ENCODE results near the gene EVX1. TPM values are rescaled to one million over a fixed set of nuclear protein-coding genes. Genes with fewer than 3 reads are reported as not detected.

Gene EVX1
- total RNA-seq, 1 experiment from 2014 or later: 0.33 TPM

- H3K9me3 ChIP-seq (ENCODE audit: low read length): no peaks in the 10 kb centered on the region
- peak overlapping the region; percentile 65 for H3K4me3 ChIP-seq (ENCODE audit: low read length)
- ChIA-PET POLR2A (ENCODE audit: unreplicated experiment) (no interaction called here), CTCF (interaction anchor here (0.9 to 1.0 kb wide), 2 partner anchors 395 kb away, joined by 6 to 7 read pairs; no protein-coding TSS in a partner anchor)
- peak; percentile 65 for DNase-seq
- TF ChIP-seq CTCF (conservative IDR thresholded peaks at IDR 0.05; ENCODE audit: low read depth, low read length): peak; percentile 83
- no peak for TF ChIP-seq EZH2phosphoT487 (IDR thresholded peaks at IDR 0.05; ENCODE audit: borderline replicate concordance, low read length)
- no peak for TF ChIP-seq EZH2 (IDR thresholded peaks at IDR 0.05; ENCODE audit: low read length, unreplicated experiment)
- intact Hi-C loops (cut with micrococcal nuclease): loop anchor here (1.0 kb wide), 1 partner anchor 366 kb away; no protein-coding TSS in a partner anchor
- peaks cover 28% of the 10 kb centered on the region for H3K79me2 ChIP-seq (ENCODE audit: low read length)
- H3K4me2 ChIP-seq (ENCODE audit: low read length): peak overlapping the region; percentile 93
- peak overlapping the region; percentile 29 for H3K9ac ChIP-seq (ENCODE audit: low read length)
- H3K27ac ChIP-seq (ENCODE audit: low read length): no peak overlapping the region
- H3F3A ChIP-seq (ENCODE audit: low read length, unreplicated experiment): no peaks in the 10 kb centered on the region
- H3K4me1 ChIP-seq (ENCODE audit: insufficient read depth, low read length): peaks cover 36% of the 10 kb centered on the region
- no peaks in the 10 kb centered on the region for H3K9me2 ChIP-seq (replicated peaks; ENCODE audit: low read length)
- H4K20me1 ChIP-seq (ENCODE audit: low read length): no peaks in the 10 kb centered on the region
- peak; percentile 46 for ATAC-seq
- H2AFZ ChIP-seq (ENCODE audit: low read length): peak overlapping the region; percentile 89
- H3K36me3 ChIP-seq (ENCODE audit: low read depth, low read length): no peaks in the 10 kb centered on the region
- no peaks in the 10 kb centered on the region for H3K27me3 ChIP-seq (ENCODE audit: low read length)
- BruUV-seq (replicated peaks): no TSS peak
Observed at GRCh38 chr7:27210441-27211083, 32.0 kb upstream of the EVX1 start.

- H3K4me3 ChIP-seq (ENCODE audit: low read length): peak overlapping the region; percentile 65; the same call in 1 of the 2 replicates
- no peaks in the 10 kb centered on the region for H3K9me2 ChIP-seq (replicated peaks; ENCODE audit: low read length)
- peak overlapping the region; percentile 93 for H3K4me2 ChIP-seq (ENCODE audit: low read length)
- POLR2A ChIA-PET (ENCODE audit: unreplicated experiment): no interaction called here
- H3K4me1 ChIP-seq (ENCODE audit: insufficient read depth, low read length): peaks cover 36% of the 10 kb centered on the region
- TF ChIP-seq EZH2phosphoT487 (IDR thresholded peaks at IDR 0.05; ENCODE audit: borderline replicate concordance, low read length): no peak
- no peak for TF ChIP-seq CTCF (conservative IDR thresholded peaks at IDR 0.05; ENCODE audit: low read depth, low read length)
- no peak for TF ChIP-seq EZH2 (IDR thresholded peaks at IDR 0.05; ENCODE audit: low read length, unreplicated experiment)
- H4K20me1 ChIP-seq (ENCODE audit: low read length): no peaks in the 10 kb centered on the region
- no peaks in the 10 kb centered on the region for H3K27me3 ChIP-seq (ENCODE audit: low read length)
- ATAC-seq (no peak), DNase-seq (no peak)
- intact Hi-C loops (cut with micrococcal nuclease): no loop called here
- CTCF ChIA-PET: interaction anchor here (1.0 kb wide), 1 partner anchor 395 kb away, joined by 7 read pairs; no protein-coding TSS in a partner anchor
- BruUV-seq (replicated peaks): no TSS peak
- H3K9ac ChIP-seq (ENCODE audit: low read length): no peak overlapping the region
- H3K79me2 ChIP-seq (ENCODE audit: low read length): peaks cover 23% of the 10 kb centered on the region
- H2AFZ ChIP-seq (ENCODE audit: low read length): peak overlapping the region; percentile 89
- H3K27ac ChIP-seq (ENCODE audit: low read length): no peak overlapping the region
- H3F3A ChIP-seq (ENCODE audit: low read length, unreplicated experiment): no peaks in the 10 kb centered on the region
- no peaks in the 10 kb centered on the region for H3K9me3 ChIP-seq (ENCODE audit: low read length)
- no peaks in the 10 kb centered on the region for H3K36me3 ChIP-seq (ENCODE audit: low read depth, low read length)
Observed at GRCh38 chr7:27211084-27211446, 31.5 kb upstream of the EVX1 start.

- intact Hi-C loops (cut with micrococcal nuclease): no loop called here
- Histone ChIP-seq H3K4me3 (ENCODE audit: low read length) (no peak overlapping the region), H3F3A (ENCODE audit: low read length, unreplicated experiment) (no peaks in the 10 kb centered on the region), H3K9me2 (replicated peaks; ENCODE audit: low read length) (no peaks in the 10 kb centered on the region), H3K27me3 (ENCODE audit: low read length) (no peaks in the 10 kb centered on the region), H3K79me2 (ENCODE audit: low read length) (peaks cover 16% of the 10 kb centered on the region), H3K27ac (ENCODE audit: low read length) (no peak overlapping the region), H4K20me1 (ENCODE audit: low read length) (no peaks in the 10 kb centered on the region), H2AFZ (ENCODE audit: low read length) (no peak overlapping the region), H3K9ac (ENCODE audit: low read length) (no peak overlapping the region), H3K4me1 (ENCODE audit: insufficient read depth, low read length) (peaks cover 31% of the 10 kb centered on the region), H3K36me3 (ENCODE audit: low read depth, low read length) (no peaks in the 10 kb centered on the region), H3K4me2 (ENCODE audit: low read length) (no peak overlapping the region), H3K9me3 (ENCODE audit: low read length) (no peaks in the 10 kb centered on the region)
- DNase-seq (no peak), ATAC-seq (no peak)
- no peak for TF ChIP-seq EZH2phosphoT487 (IDR thresholded peaks at IDR 0.05; ENCODE audit: borderline replicate concordance, low read length)
- TF ChIP-seq CTCF (conservative IDR thresholded peaks at IDR 0.05; ENCODE audit: low read depth, low read length): no peak
- TF ChIP-seq EZH2 (IDR thresholded peaks at IDR 0.05; ENCODE audit: low read length, unreplicated experiment): no peak
- no TSS peak for BruUV-seq (replicated peaks)
- POLR2A ChIA-PET (ENCODE audit: unreplicated experiment): no interaction called here
- CTCF ChIA-PET: interaction anchor here (1.0 kb wide), 1 partner anchor 394 kb away, joined by 7 read pairs; no protein-coding TSS in a partner anchor
Observed at GRCh38 chr7:27211764-27212204, 30.8 kb upstream of the EVX1 start.

All from PC-3 (cell line).